ENCODE measurements around the gene TBC1D5. TPM values are rescaled to one million over a fixed set of nuclear protein-coding genes. Genes with fewer than 3 reads are reported as not detected.

TBC1D5 gene
- total and polyA plus RNA-seq, 2 experiments from 2014 or later = 31.0 to 69.9 TPM

GRCh38 chr3:17153209-17153608 lies 589.2 kb downstream of the TBC1D5 start:
- no peak overlapping the region for H3K4me2 ChIP-seq (ENCODE audit: unreplicated experiment)
- no peaks in the 10 kb centered on the region for H3K79me2 ChIP-seq (ENCODE audit: insufficient read depth)
- no peak for TF ChIP-seq EZH2 (IDR thresholded peaks at IDR 0.05; ENCODE audit: insufficient read depth, poor library complexity, severe bottlenecking)
- DNase-seq = no peak
- no peaks in the 10 kb centered on the region for H3K9me2 ChIP-seq (ENCODE audit: insufficient read depth)
- in situ Hi-C loops (cut with MboI) = no loop called here
- WGBS, 2 experiments (ENCODE audit: low coverage in 1 of 2, low lambda C conversion rate in 2 of 2, missing lambda C conversion rate in 2 of 2) = 98 to 99% methylated on average over 4 of the region's 4 CpGs
- no peak overlapping the region for H3K9ac ChIP-seq
- no peaks in the 10 kb centered on the region for H3K27me3 ChIP-seq (replicated peaks; ENCODE audit: insufficient read depth)
- no peak overlapping the region for H3K27ac ChIP-seq
- no peak overlapping the region for H3K4me3 ChIP-seq
- no peaks in the 10 kb centered on the region for H3K9me3 ChIP-seq (ENCODE audit: low read depth)
- H2AFZ ChIP-seq = no peak overlapping the region
- H3F3A ChIP-seq (ENCODE audit: insufficient read depth) = no peaks in the 10 kb centered on the region
- no peaks in the 10 kb centered on the region for H4K20me1 ChIP-seq (ENCODE audit: insufficient read depth)
- peaks cover 7% of the 10 kb centered on the region; the same call in 1 of the 2 replicates for H3K4me1 ChIP-seq (ENCODE audit: insufficient read depth)
- H3K36me3 ChIP-seq (ENCODE audit: low read depth) = peaks cover 6% of the 10 kb centered on the region; the same call in 1 of the 2 replicates

GRCh38 chr3:17151598-17152373 lies 590.6 kb downstream of the TBC1D5 start:
- H3K36me3 ChIP-seq (ENCODE audit: low read depth) = peaks cover 6% of the 10 kb centered on the region; the same call in 1 of the 2 replicates
- H3F3A ChIP-seq (ENCODE audit: insufficient read depth) = no peaks in the 10 kb centered on the region
- TF ChIP-seq EZH2 (IDR thresholded peaks at IDR 0.05; ENCODE audit: insufficient read depth, poor library complexity, severe bottlenecking) = no peak
- no peak for TF ChIP-seq EZH2phosphoT487 (IDR thresholded peaks at IDR 0.05; ENCODE audit: insufficient read depth, low read depth)
- H3K4me1 ChIP-seq (ENCODE audit: insufficient read depth) = no peaks in the 10 kb centered on the region
- no peak overlapping the region for H3K4me2 ChIP-seq (ENCODE audit: unreplicated experiment)
- no peaks in the 10 kb centered on the region for H3K27me3 ChIP-seq (replicated peaks; ENCODE audit: insufficient read depth)
- H3K79me2 ChIP-seq (ENCODE audit: insufficient read depth) = no peaks in the 10 kb centered on the region
- no peak overlapping the region for H3K9ac ChIP-seq
- WGBS, 2 experiments (ENCODE audit: low coverage in 1 of 2, low lambda C conversion rate in 2 of 2, missing lambda C conversion rate in 2 of 2) = 75 to 79% methylated on average over 16 of the region's 16 CpGs
- no peaks in the 10 kb centered on the region for H3K9me2 ChIP-seq (ENCODE audit: insufficient read depth)
- H3K27ac ChIP-seq = no peak overlapping the region
- in situ Hi-C loops (cut with MboI) = no loop called here
- no peaks in the 10 kb centered on the region for H3K9me3 ChIP-seq (ENCODE audit: low read depth)
- H2AFZ ChIP-seq = no peak overlapping the region
- DNase-seq = no peak
- no peaks in the 10 kb centered on the region for H4K20me1 ChIP-seq (ENCODE audit: insufficient read depth)
- no peak overlapping the region for H3K4me3 ChIP-seq

GRCh38 chr3:17149076-17149475 lies 593.4 kb downstream of the TBC1D5 start:
- Histone ChIP-seq H4K20me1 (ENCODE audit: insufficient read depth) (no peaks in the 10 kb centered on the region), H3K9me3 (ENCODE audit: low read depth) (no peaks in the 10 kb centered on the region), H3K79me2 (ENCODE audit: insufficient read depth) (no peaks in the 10 kb centered on the region), H3K4me3 (no peak overlapping the region), H3K27ac (no peak overlapping the region), H3K9ac (no peak overlapping the region), H3K4me1 (ENCODE audit: insufficient read depth) (no peaks in the 10 kb centered on the region), H3K36me3 (ENCODE audit: low read depth) (peaks cover 6% of the 10 kb centered on the region; the same call in 1 of the 2 replicates), H3K9me2 (ENCODE audit: insufficient read depth) (no peaks in the 10 kb centered on the region), H2AFZ (no peak overlapping the region), H3F3A (ENCODE audit: insufficient read depth) (no peaks in the 10 kb centered on the region), H3K4me2 (ENCODE audit: unreplicated experiment) (no peak overlapping the region), H3K27me3 (replicated peaks; ENCODE audit: insufficient read depth) (no peaks in the 10 kb centered on the region)
- TF ChIP-seq EZH2 (IDR thresholded peaks at IDR 0.05; ENCODE audit: insufficient read depth, poor library complexity, severe bottlenecking) (no peak), EZH2phosphoT487 (IDR thresholded peaks at IDR 0.05; ENCODE audit: insufficient read depth, low read depth) (no peak)
- in situ Hi-C loops (cut with MboI) = no loop called here
- DNase-seq = no peak
- 86 to 88% methylated on average over 9 of the region's 9 CpGs for WGBS, 2 experiments (ENCODE audit: low coverage in 1 of 2, low lambda C conversion rate in 2 of 2, missing lambda C conversion rate in 2 of 2)

- Histone ChIP-seq H3K4me2 (ENCODE audit: unreplicated experiment) (no peak overlapping the region), H3F3A (ENCODE audit: insufficient read depth) (no peaks in the 10 kb centered on the region), H3K9me2 (ENCODE audit: insufficient read depth) (no peaks in the 10 kb centered on the region), H2AFZ (no peak overlapping the region), H3K4me1 (ENCODE audit: insufficient read depth) (no peaks in the 10 kb centered on the region), H3K79me2 (ENCODE audit: insufficient read depth) (no peaks in the 10 kb centered on the region), H3K27ac (no peak overlapping the region), H3K27me3 (replicated peaks; ENCODE audit: insufficient read depth) (no peaks in the 10 kb centered on the region), H3K36me3 (ENCODE audit: low read depth) (no peaks in the 10 kb centered on the region), H3K9ac (no peak overlapping the region), H4K20me1 (ENCODE audit: insufficient read depth) (no peaks in the 10 kb centered on the region), H3K4me3 (no peak overlapping the region), H3K9me3 (ENCODE audit: low read depth) (no peaks in the 10 kb centered on the region)
- in situ Hi-C loops (cut with MboI) = no loop called here
- no peak for DNase-seq
- 90 to 92% methylated on average over 7 of the region's 7 CpGs for WGBS, 2 experiments (ENCODE audit: low coverage in 1 of 2, low lambda C conversion rate in 2 of 2, missing lambda C conversion rate in 2 of 2)
- TF ChIP-seq EZH2phosphoT487 (IDR thresholded peaks at IDR 0.05; ENCODE audit: insufficient read depth, low read depth) = no peak
- no peak for TF ChIP-seq EZH2 (IDR thresholded peaks at IDR 0.05; ENCODE audit: insufficient read depth, poor library complexity, severe bottlenecking)
These were observed 597.8 kb downstream of the TBC1D5 start for GRCh38 chr3:17144665-17144993.

Data from GM23248 (cell line).